Endothelial cell of umbilical vein (primary cell): ENCODE results near the gene MC2R. TPM values are rescaled to one million over a fixed set of nuclear protein-coding genes. Genes with fewer than 3 reads are reported as not detected.

Experiments used
- BruUV-seq: library from RNA; stranded (reverse); fragments of 400-500 nt; replicated peaks from 2 replicates; lab custom pipeline; 2021; lab: Mats Ljungman, UMichigan
- CTCF ChIA-PET: fragments of 300-600, 350-600 bp; sonication (Branson Sonifier 250); formaldehyde crosslinking; loops from one replicate; lab custom pipeline; 2021; ENCODE audit warnings: antibody characterized with exemption, inconsistent platforms; lab: Charles Lee
- POLR2A ChIA-PET: fragments of 300-600, 350-600 bp; sonication (Branson Sonifier 250); formaldehyde crosslinking; loops from one replicate; lab custom pipeline; 2021; ENCODE audit warnings: antibody characterized with exemption, inconsistent platforms; lab: Charles Lee
- DNase-seq: peaks from one replicate; pipeline ENCODE4 v3.0.0-alpha.2; 2011; ENCODE audit warnings: low read depth, low spot score
- FAIRE-seq: peaks from 2 replicates; lab custom pipeline; 2011; peaks lifted over from hg19 to GRCh38; lab: Jason Lieb, UNC
- H2AFZ ChIP-seq: 2 replicates; pipeline ENCODE4 v1.6.0; 2012; ENCODE audit warnings: low read depth, low read length, control low read depth, inconsistent platforms
- H3K27ac ChIP-seq: 2 replicates; pipeline ENCODE4 v1.5.1; 2011; ENCODE audit warnings: low read depth, mild to moderate bottlenecking, control low read depth, low read length, moderate library complexity; ENCODE audit not compliant: insufficient read depth
- H3K27me3 ChIP-seq, 2 experiments: 2 replicates each; pipeline versions ENCODE4 v1.6.0 to v1.6.1; 2011; ENCODE audit warnings: low read length in 2 of 2, mixed read lengths in 1 of 2; ENCODE audit not compliant: control insufficient read depth in 2 of 2, insufficient read depth in 2 of 2
- H3K36me3 ChIP-seq, 2 experiments: 2 replicates in 1 of 2; 3 replicates in 1 of 2; pipeline ENCODE4 v1.5.1; 2011; ENCODE audit warnings: low read length in 2 of 2, mild to moderate bottlenecking in 1 of 2, moderate library complexity in 1 of 2; ENCODE audit not compliant: control insufficient read depth in 2 of 2, insufficient read depth in 2 of 2; ENCODE audit errors: extremely low read depth in 1 of 2
- H3K4me1 ChIP-seq: 3 replicates; pipeline ENCODE4 v1.5.1; 2011; ENCODE audit warnings: mild to moderate bottlenecking, low read length; ENCODE audit not compliant: control insufficient read depth, insufficient read depth; ENCODE audit errors: extremely low read depth
- H3K4me2 ChIP-seq: 2 replicates; pipeline ENCODE4 v1.6.1; 2011; ENCODE audit warnings: low read length, control low read depth, mixed read lengths; ENCODE audit not compliant: insufficient read depth
- H3K4me3 ChIP-seq, 3 experiments: fragments of 200-600 bp in 1 of 3; sonication (generic), shearing (Covaris generic) in 1 of 3; replicated peaks in 1 of 3; 2 replicates each; pipeline ENCODE4 v1.5.1; 2011 to 2016; ENCODE audit warnings: control low read depth in 3 of 3, low read length in 3 of 3, mild to moderate bottlenecking in 2 of 3, inconsistent platforms in 1 of 3, low read depth in 1 of 3, moderate library complexity in 1 of 3; ENCODE audit not compliant: insufficient read depth in 1 of 3
- H3K79me2 ChIP-seq: 2 replicates; pipeline ENCODE4 v1.6.0; 2012; ENCODE audit warnings: low read length, inconsistent platforms; ENCODE audit not compliant: control insufficient read depth, insufficient read depth
- H3K9ac ChIP-seq: replicated peaks from 2 replicates; pipeline ENCODE3; 2011; ENCODE audit warnings: low read length, control low read depth; ENCODE audit not compliant: insufficient read depth; ENCODE audit errors: extremely low read depth
- H3K9me1 ChIP-seq: replicated peaks from 3 replicates; pipeline ENCODE4 v1.6.0; 2011; ENCODE audit warnings: mild to moderate bottlenecking, low read length; ENCODE audit not compliant: control insufficient read depth, insufficient read depth; ENCODE audit errors: extremely low read depth
- H3K9me3 ChIP-seq: replicated peaks from 2 replicates; pipeline ENCODE4 v1.5.1; 2012; ENCODE audit warnings: low read length, inconsistent platforms; ENCODE audit not compliant: control insufficient read depth, insufficient read depth
- H4K20me1 ChIP-seq: replicated peaks from 2 replicates; pipeline ENCODE3; 2011; ENCODE audit warnings: mild to moderate bottlenecking, low read length; ENCODE audit not compliant: control insufficient read depth, insufficient read depth; ENCODE audit errors: extremely low read depth
- EZH2 ChIP-seq: IDR thresholded peaks from 2 replicates; pipeline ENCODE4 v1.6.1; 2012; ENCODE audit warnings: borderline replicate concordance, low read depth, mild to moderate bottlenecking, moderate library complexity, low read length, inconsistent platforms; ENCODE audit not compliant: severe bottlenecking
- FOS ChIP-seq: IDR thresholded peaks from 2 replicates; pipeline ENCODE4 v1.6.1; 2011; ENCODE audit warnings: mild to moderate bottlenecking, low read length, moderate library complexity, borderline replicate concordance; ENCODE audit not compliant: insufficient read depth
- GATA2 ChIP-seq: IDR thresholded peaks from 2 replicates; pipeline ENCODE4 v1.7.0; 2011; ENCODE audit warnings: low read depth, mild to moderate bottlenecking, moderate library complexity, mixed read lengths, low read length; ENCODE audit not compliant: insufficient read length, insufficient read depth
- JUN ChIP-seq: IDR thresholded peaks from 2 replicates; pipeline ENCODE4 v1.6.1; 2011; ENCODE audit warnings: borderline replicate concordance, low read depth; ENCODE audit not compliant: insufficient read length, insufficient read depth
- MYC ChIP-seq: IDR thresholded peaks from one replicate; pipeline ENCODE4 v1.6.1; 2011; ENCODE audit warnings: mild to moderate bottlenecking, low read depth, low read length
- POLR2A ChIP-seq: IDR thresholded peaks from 2 replicates; pipeline ENCODE4 v1.6.1; 2012; ENCODE audit warnings: low read depth, mild to moderate bottlenecking, control low read depth, low read length
- POLR2AphosphoS5 ChIP-seq: IDR thresholded peaks from 2 replicates; pipeline ENCODE4 v1.6.1; 2012; ENCODE audit warnings: low read depth, mild to moderate bottlenecking, control low read depth, low read length, moderate library complexity; ENCODE audit not compliant: insufficient read depth
- dilution Hi-C: fragments of 300-500 bp; cut with MboI; formaldehyde crosslinking; loops from one replicate; pipeline ENCODE4 v1.15.0; 2019; ENCODE audit warnings: low sequenced_read_pairs; ENCODE audit not compliant: extremely low pct_ligation_motif_present
- intact Hi-C: fragments of 100-400 bp; cut with micrococcal nuclease; formaldehyde crosslinking; loops from one replicate; pipeline ENCODE4 v1.10.0; 2022
- polyA plus RNA-seq, 4 experiments: library from polyadenylated mRNA; depleted of rRNA in 3 of 4; stranded (reverse) in 3 of 4; unstranded in 1 of 4; fragments of >200 nt; gene quantifications; 2 replicates each; pipeline versions ENCODE4 v1.2.1 to v1.2.3, GENCODE V29; 2011 to 2012; ENCODE audit warnings: missing spikeins in 1 of 4
- total RNA-seq: library from RNA; stranded (reverse); gene quantifications from 2 replicates; pipeline ENCODE4 v1.2.3, GENCODE V29; 2021
- TF ChIP-seq, protein P1 (sequence below), 2 donors: IDR thresholded peaks; 1 replicate in 1 of 2; 2 replicates in 1 of 2; pipeline ENCODE4 v1.5.1; 2011; ENCODE audit warnings: low read length in 2 of 2, mild to moderate bottlenecking in 2 of 2, moderate library complexity in 2 of 2, control low read depth in 1 of 2, inconsistent platforms in 1 of 2, low read depth in 1 of 2; ENCODE audit not compliant: insufficient read depth in 1 of 2; ENCODE audit errors: extremely low read depth in 1 of 2
- TF ChIP-seq, protein P2 (sequence below): IDR thresholded peaks from 2 replicates; pipeline ENCODE4 v1.6.1; 2011; ENCODE audit not compliant: insufficient read depth, insufficient read length

Gene MC2R
- total and polyA plus RNA-seq, 2 donors (not counting 3 experiments of a cell fraction or from before 2014, with no cell fraction given): not detected

- ChIA-PET POLR2A (no interaction called here), CTCF (no interaction called here)
- no TSS peak for BruUV-seq
- H3K27me3 ChIP-seq: no peaks in the 10 kb centered on the region
- no peaks in the 10 kb centered on the region for H4K20me1 ChIP-seq
- no peak overlapping the region for H3K4me3 ChIP-seq
- H3K4me1 ChIP-seq: no peaks in the 10 kb centered on the region
- no peaks in the 10 kb centered on the region for H3K9me3 ChIP-seq
- intact Hi-C loops (no loop called here), dilution Hi-C loops (no loop called here)
- no peaks in the 10 kb centered on the region for H3K79me2 ChIP-seq
- FAIRE-seq (no peak), DNase-seq (no peak)
- no peak overlapping the region for H3K9ac ChIP-seq
- no peaks in the 10 kb centered on the region for H3K36me3 ChIP-seq
- H2AFZ ChIP-seq: no peak overlapping the region
- H3K4me2 ChIP-seq: no peak overlapping the region
- no peak overlapping the region for H3K27ac ChIP-seq
- TF ChIP-seq FOS (no peak), GATA2 (no peak), POLR2A (no peak), JUN (no peak), POLR2AphosphoS5 (no peak), EZH2 (no peak), MYC (no peak)
- TF ChIP-seq, protein P1, sequence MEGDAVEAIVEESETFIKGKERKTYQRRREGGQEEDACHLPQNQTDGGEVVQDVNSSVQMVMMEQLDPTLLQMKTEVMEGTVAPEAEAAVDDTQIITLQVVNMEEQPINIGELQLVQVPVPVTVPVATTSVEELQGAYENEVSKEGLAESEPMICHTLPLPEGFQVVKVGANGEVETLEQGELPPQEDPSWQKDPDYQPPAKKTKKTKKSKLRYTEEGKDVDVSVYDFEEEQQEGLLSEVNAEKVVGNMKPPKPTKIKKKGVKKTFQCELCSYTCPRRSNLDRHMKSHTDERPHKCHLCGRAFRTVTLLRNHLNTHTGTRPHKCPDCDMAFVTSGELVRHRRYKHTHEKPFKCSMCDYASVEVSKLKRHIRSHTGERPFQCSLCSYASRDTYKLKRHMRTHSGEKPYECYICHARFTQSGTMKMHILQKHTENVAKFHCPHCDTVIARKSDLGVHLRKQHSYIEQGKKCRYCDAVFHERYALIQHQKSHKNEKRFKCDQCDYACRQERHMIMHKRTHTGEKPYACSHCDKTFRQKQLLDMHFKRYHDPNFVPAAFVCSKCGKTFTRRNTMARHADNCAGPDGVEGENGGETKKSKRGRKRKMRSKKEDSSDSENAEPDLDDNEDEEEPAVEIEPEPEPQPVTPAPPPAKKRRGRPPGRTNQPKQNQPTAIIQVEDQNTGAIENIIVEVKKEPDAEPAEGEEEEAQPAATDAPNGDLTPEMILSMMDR (IDR thresholded peaks at IDR 0.05; ENCODE audit: extremely low read depth in 1 of 2, insufficient read depth in 1 of 2, low read depth in 1 of 2, low read length in 2 of 2): no peak
- TF ChIP-seq, protein P2, sequence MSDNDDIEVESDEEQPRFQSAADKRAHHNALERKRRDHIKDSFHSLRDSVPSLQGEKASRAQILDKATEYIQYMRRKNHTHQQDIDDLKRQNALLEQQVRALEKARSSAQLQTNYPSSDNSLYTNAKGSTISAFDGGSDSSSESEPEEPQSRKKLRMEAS: no peak
- no peaks in the 10 kb centered on the region for H3K9me1 ChIP-seq
Measured at GRCh38 chr18:13910986-13911385, 4.3 kb downstream of the MC2R start.
